Urinary bladder (tissue), 4 donors: ENCODE measurements around the gene DRG2. TPM values are rescaled to one million over a fixed set of nuclear protein-coding genes. Genes with fewer than 3 reads are reported as not detected.

Experiments
- DNase-seq: peaks from one replicate; pipeline ENCODE4 v3.0.0-alpha.2; 2015; ENCODE audit errors: extremely low spot score
- H3K27ac ChIP-seq: one replicate; pipeline ENCODE4 v1.5.1; 2013; ENCODE audit warnings: low read depth, mild to moderate bottlenecking, moderate library complexity
- H3K36me3 ChIP-seq: one replicate; pipeline ENCODE4 v1.6.1; 2013; ENCODE audit warnings: mild to moderate bottlenecking, moderate library complexity; ENCODE audit not compliant: insufficient read depth
- H3K4me1 ChIP-seq: one replicate; pipeline ENCODE4 v1.6.1; 2013; ENCODE audit warnings: mild to moderate bottlenecking, moderate library complexity; ENCODE audit not compliant: insufficient read depth
- H3K4me3 ChIP-seq: one replicate; pipeline ENCODE4 v1.5.1; 2013; ENCODE audit warnings: low read depth, low read length
- WGBS: extraction: QIAGEN DNeasy Blood & Tissue Kit; methylation state at CpG from one replicate; pipeline ENCODE4 v1.1.7; 2013; 5-methylcytosine and 5-hydroxymethylcytosine counted together
- polyA plus RNA-seq: library from polyadenylated mRNA; stranded (reverse); fragments of 200-250 nt; gene quantifications from one replicate; pipeline ENCODE4 v1.2.3, GENCODE V29; 2013
- total RNA-seq: library from RNA; depleted of rRNA; stranded (reverse); fragments of >200 nt; gene quantifications from one replicate; pipeline ENCODE4 v1.2.3, GENCODE V29; 2014
- donor health status: healthy with polysubstance abuse.
- donor health status: healthy.

DRG2 gene
- total and polyA plus RNA-seq, 2 donors = 20.3 to 35.9 TPM

- H3K4me3 ChIP-seq = no peak overlapping the region
- no peak overlapping the region for H3K27ac ChIP-seq
- peaks cover 4% of the 10 kb centered on the region for H3K36me3 ChIP-seq
- H3K4me1 ChIP-seq = no peaks in the 10 kb centered on the region
- WGBS = 92% methylated on average over 14 of the region's 14 CpGs
- no peak for DNase-seq
Observed at GRCh38 chr17:18099516-18099915, 11.8 kb downstream of the DRG2 start.

GRCh38 chr17:18100616-18101015 lies 12.9 kb downstream of the DRG2 start:
- 84% methylated on average over 10 of the region's 10 CpGs for WGBS
- Histone ChIP-seq H3K4me3 (no peak overlapping the region), H3K36me3 (peaks cover 4% of the 10 kb centered on the region), H3K4me1 (no peaks in the 10 kb centered on the region), H3K27ac (no peak overlapping the region)
- DNase-seq = no peak

GRCh38 chr17:18101828-18102227 lies 14.1 kb downstream of the DRG2 start:
- WGBS = 85% methylated on average over 9 of the region's 9 CpGs
- no peaks in the 10 kb centered on the region for H3K4me1 ChIP-seq
- H3K4me3 ChIP-seq = no peak overlapping the region
- peaks cover 4% of the 10 kb centered on the region for H3K36me3 ChIP-seq
- no peak for DNase-seq
- H3K27ac ChIP-seq = no peak overlapping the region

GRCh38 chr17:18102640-18103039 lies 14.9 kb downstream of the DRG2 start:
- no peaks in the 10 kb centered on the region for H3K4me1 ChIP-seq
- peaks cover 4% of the 10 kb centered on the region for H3K36me3 ChIP-seq
- no peak for DNase-seq
- H3K27ac ChIP-seq = no peak overlapping the region
- no peak overlapping the region for H3K4me3 ChIP-seq
- WGBS = 87% methylated on average over 3 of the region's 3 CpGs

GRCh38 chr17:18105027-18105426 lies 17.3 kb downstream of the DRG2 start:
- WGBS = 90% methylated on average over 3 of the region's 3 CpGs
- peaks cover 2% of the 10 kb centered on the region for H3K36me3 ChIP-seq
- H3K27ac ChIP-seq = no peak overlapping the region
- no peak for DNase-seq
- no peaks in the 10 kb centered on the region for H3K4me1 ChIP-seq
- no peak overlapping the region for H3K4me3 ChIP-seq

GRCh38 chr17:18105595-18105994 lies 17.8 kb downstream of the DRG2 start:
- no peak overlapping the region for H3K27ac ChIP-seq
- WGBS = 93% methylated on average over 6 of the region's 6 CpGs
- H3K4me3 ChIP-seq = no peak overlapping the region
- H3K4me1 ChIP-seq = no peaks in the 10 kb centered on the region
- peaks cover 2% of the 10 kb centered on the region for H3K36me3 ChIP-seq
- DNase-seq = no peak

- Histone ChIP-seq H3K4me3 (no peak overlapping the region), H3K4me1 (no peaks in the 10 kb centered on the region), H3K27ac (no peak overlapping the region), H3K36me3 (no peaks in the 10 kb centered on the region)
- no peak for DNase-seq
- WGBS = 96% methylated on average over 9 of the region's 9 CpGs
Observed at GRCh38 chr17:18106211-18106610, 18.5 kb downstream of the DRG2 start.

- 91% methylated on average over 14 of the region's 14 CpGs for WGBS
- Histone ChIP-seq H3K4me3 (no peak overlapping the region), H3K27ac (no peak overlapping the region), H3K36me3 (no peaks in the 10 kb centered on the region), H3K4me1 (no peaks in the 10 kb centered on the region)
- no peak for DNase-seq
Observed at GRCh38 chr17:18107061-18107790, 19.5 kb downstream of the DRG2 start.

- H3K27ac ChIP-seq = no peak overlapping the region
- WGBS = 77% methylated on average over 6 of the region's 6 CpGs
- H3K4me3 ChIP-seq = no peak overlapping the region
- no peaks in the 10 kb centered on the region for H3K4me1 ChIP-seq
- DNase-seq = no peak
- no peaks in the 10 kb centered on the region for H3K36me3 ChIP-seq
Observed at GRCh38 chr17:18107971-18108370, 20.2 kb downstream of the DRG2 start.

- DNase-seq = no peak
- WGBS = 58% methylated on average over 17 of the region's 17 CpGs
- H3K36me3 ChIP-seq = no peaks in the 10 kb centered on the region
- no peak within 1 kb of the TSS for H3K4me3 ChIP-seq
- H3K27ac ChIP-seq = no peak within 1 kb of the TSS
- no peaks in the 10 kb centered on the region for H3K4me1 ChIP-seq
Observed at GRCh38 chr17:18108401-18109312, 20.9 kb downstream of the DRG2 start, which contains the start of gene MYO15A. TSS of gene MYO15A (plus strand) at chr17:18108756. CDS start at chr17:18118801, 10,045 bp downstream.

GRCh38 chr17:18109935-18110485 lies 22.3 kb downstream of the DRG2 start:
- 76% methylated on average over 10 of the region's 10 CpGs for WGBS
- no peak overlapping the region for H3K4me3 ChIP-seq

GRCh38 chr17:18110636-18111145 lies 22.9 kb downstream of the DRG2 start:
- Histone ChIP-seq H3K27ac (no peak overlapping the region), H3K4me3 (no peak overlapping the region), H3K4me1 (no peaks in the 10 kb centered on the region), H3K36me3 (no peaks in the 10 kb centered on the region)
- WGBS = 81% methylated on average over 4 of the region's 4 CpGs
- DNase-seq = no peak

More at GRCh38 chr17:18109935-18110485, 22.3 kb downstream of the DRG2 start:
- no peak for DNase-seq
- H3K4me1 ChIP-seq = no peaks in the 10 kb centered on the region
- no peaks in the 10 kb centered on the region for H3K36me3 ChIP-seq
- no peak overlapping the region for H3K27ac ChIP-seq

GRCh38 chr17:18111330-18111971 lies 23.7 kb downstream of the DRG2 start:
- Histone ChIP-seq H3K4me1 (no peaks in the 10 kb centered on the region), H3K36me3 (no peaks in the 10 kb centered on the region), H3K4me3 (no peak overlapping the region), H3K27ac (no peak overlapping the region)
- 71% methylated on average over 6 of the region's 6 CpGs for WGBS
- DNase-seq = no peak
